Heart left ventricle (tissue), 13 donors: Measurements from ENCODE around the gene BAX.

Experiments used
- CTCF ChIP-seq, 12 donors: fragments of 200-600 bp; sonication (generic) in 4 of 12; IDR thresholded peaks; one replicate each; pipeline versions ENCODE4 v1.5.0 to v1.8.0; 2018 to 2022; ENCODE audit warnings: antibody characterized with exemption in 12 of 12, mild to moderate bottlenecking in 5 of 12
- POLR2A ChIP-seq, 2 donors: fragments of 450-650 bp; IDR thresholded peaks; one replicate each; pipeline ENCODE4 v1.6.1; 2017; ENCODE audit warnings: antibody characterized with exemption in 2 of 2, mild to moderate bottlenecking in 2 of 2, moderate library complexity in 2 of 2
- donor health status: ischemic (EF 13 %, LVEDD 7.1; RV severe dilation, severe dysfunction).
- donor health status: DM: no; HTN: yes; CAD: no.
- donor health status: DM: no; HTN: no; CAD: no.
- donor health status: ischemic (EF 25% LVEDD 6.9; RV normal size, moderate dysfunction).
- donor health status: ischemic (EF 25% LVEDD 5.7; RV mildly dilated, moderate dysfunction).
- donor health status: ischemic (EF 35%, LVEDD 5.7; RV mildly dilated, moderate dysfunction).
- donor health status: nonischemic (EF 11% LVEDD 7.7; RV severe dilation, severe dysfunction).
- donor health status: DM: yes; HTN: yes; CAD: no.
- donor health status: PGD.
- donor health status: ischemic (EF 29% LVEDD 5.4; RV normal size, mild dysfunction).
- donor health status: nonischemic (EF 23%, LVEDD 6.1; RV moderate dilation, normal function).

- no peak for TF ChIP-seq CTCF (IDR thresholded peaks at IDR 0.05)
- TF ChIP-seq POLR2A (IDR thresholded peaks at IDR 0.05) = no peak
These were observed 8.9 kb upstream of the BAX start for GRCh38 chr19:48945817-48946216.
